Brain pericyte (primary cell): ENCODE measurements around the gene PDLIM7.

Experiments
- DNase-seq: peaks from one replicate; pipeline ENCODE4 v3.0.0-alpha.2; 2012; ENCODE audit warnings: low read depth, low spot score

PDLIM7 gene

DNA sequence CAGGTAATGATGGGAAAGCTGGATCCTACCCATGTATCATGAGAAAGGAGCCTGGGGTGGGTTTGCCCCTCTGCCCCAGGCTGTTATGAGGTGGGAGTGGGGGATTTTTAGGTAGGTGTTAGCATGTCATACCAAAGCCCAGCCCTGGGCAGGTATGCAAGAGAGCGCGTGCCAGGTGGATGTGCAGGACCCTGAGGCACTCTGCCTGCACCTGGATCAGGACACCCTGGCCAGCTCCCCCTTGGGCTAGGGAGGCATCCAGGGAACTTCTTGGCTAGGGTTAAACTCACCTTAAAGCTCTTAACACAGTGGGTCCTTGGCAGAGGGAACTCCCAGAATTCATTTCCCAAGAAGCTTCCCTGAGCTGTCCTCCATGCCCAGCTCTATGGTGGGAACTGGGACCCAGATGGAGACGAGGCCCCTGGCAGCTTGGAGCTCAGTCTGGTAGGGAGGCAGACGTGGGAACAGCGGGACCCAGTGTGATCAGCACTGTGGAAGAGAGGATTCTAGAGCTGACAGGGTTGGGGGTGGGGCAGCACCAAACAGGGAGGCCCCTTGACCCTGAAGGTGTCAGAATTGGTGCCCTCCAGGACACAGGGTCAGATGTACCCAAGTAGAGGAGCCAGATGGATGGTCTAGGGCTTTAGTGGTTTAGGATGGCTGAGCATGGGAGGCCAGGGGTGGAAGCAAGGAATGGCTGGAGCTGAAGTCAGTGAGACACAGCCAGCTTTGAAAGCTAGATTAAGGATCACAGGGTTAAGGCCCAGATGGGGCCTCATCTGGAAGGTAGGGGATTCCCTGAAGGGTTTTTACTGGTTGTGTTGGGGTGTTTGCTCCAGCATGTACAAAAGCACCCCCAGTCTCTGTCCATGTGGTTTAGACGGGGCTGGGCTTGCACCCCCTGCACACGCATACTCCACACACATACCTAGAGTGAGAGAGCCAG, 53.0 kb downstream of the PDLIM7 start:
- DNase-seq, result no peak

DNA sequence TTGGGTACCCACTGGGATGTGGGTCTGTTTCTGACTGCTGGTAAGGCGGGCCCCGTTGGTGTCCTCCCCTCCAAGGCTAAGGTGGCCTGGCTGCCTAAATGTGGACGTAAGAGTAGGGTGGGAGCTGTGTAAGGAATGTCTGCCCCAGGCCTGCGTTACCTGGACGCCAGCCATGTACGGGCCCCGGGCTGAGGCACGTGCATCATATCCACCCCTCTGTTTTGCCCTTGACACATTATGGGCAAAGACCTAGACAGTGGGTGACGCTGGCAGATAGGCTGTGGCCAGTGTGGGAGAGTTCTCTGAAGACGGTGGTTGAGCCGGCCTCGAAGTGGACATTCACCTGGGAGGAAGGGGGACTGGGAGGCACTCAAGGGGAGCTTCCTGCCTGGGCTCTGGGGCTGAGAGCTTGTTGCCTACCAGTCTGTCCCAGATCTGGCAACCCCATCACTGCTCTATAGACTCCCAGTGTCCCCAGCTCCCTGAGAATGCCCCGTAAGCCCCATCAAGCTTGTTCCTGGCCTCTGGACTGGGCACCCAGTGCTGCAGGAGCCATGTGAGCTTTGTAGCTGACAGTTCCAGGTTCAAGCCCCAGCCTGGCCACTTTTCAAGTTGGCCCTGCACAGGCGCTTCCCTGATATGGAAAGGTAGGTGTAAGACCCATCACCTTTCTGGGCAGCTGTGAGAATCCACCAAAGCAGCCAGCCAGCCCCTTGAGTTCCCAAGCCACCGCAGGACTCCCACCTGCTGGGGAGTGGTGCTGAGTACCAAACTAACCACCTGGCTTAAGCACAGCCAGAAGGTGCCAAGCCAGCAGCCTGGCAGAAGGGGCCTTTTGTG, 54.0 kb downstream of the PDLIM7 start:
- DNase-seq, result no peak

DNA sequence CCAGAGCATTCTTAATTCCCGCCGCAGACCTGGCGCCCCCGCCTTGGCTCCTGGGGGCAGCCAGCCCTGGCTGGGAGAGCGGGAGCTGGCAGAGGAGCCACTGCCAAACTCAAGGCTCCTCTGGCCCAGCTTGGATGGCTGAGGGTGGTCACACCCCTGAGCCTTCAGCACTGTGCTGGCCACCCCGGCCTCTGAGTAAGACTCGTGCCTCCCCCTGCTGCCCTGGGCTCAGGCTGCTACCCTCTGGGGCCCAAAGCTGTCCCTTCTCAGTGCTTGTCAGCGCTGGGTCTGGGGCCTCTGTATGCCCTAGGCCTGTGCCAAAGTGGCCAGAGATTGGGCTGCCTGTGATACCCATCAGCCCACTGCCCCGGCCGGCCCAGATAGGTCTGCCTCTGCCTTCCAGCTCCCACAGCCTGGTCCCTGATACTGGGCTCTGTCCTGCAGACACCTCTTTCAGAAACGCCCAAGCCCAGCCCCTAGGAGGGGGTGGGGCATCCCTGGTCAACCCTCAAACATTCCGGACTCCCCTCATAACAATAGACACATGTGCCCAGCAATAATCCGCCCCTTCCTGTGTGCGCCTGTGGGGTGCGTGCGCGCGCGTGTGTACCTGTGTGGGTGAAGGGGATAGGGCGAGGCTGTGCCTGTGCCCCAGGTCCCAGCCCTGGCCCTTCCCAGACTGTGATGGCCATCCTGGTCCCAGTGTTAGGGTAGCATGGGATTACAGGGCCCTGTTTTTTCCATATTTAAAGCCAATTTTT, 55.2 kb downstream of the PDLIM7 start:
- no peak for DNase-seq

DNA sequence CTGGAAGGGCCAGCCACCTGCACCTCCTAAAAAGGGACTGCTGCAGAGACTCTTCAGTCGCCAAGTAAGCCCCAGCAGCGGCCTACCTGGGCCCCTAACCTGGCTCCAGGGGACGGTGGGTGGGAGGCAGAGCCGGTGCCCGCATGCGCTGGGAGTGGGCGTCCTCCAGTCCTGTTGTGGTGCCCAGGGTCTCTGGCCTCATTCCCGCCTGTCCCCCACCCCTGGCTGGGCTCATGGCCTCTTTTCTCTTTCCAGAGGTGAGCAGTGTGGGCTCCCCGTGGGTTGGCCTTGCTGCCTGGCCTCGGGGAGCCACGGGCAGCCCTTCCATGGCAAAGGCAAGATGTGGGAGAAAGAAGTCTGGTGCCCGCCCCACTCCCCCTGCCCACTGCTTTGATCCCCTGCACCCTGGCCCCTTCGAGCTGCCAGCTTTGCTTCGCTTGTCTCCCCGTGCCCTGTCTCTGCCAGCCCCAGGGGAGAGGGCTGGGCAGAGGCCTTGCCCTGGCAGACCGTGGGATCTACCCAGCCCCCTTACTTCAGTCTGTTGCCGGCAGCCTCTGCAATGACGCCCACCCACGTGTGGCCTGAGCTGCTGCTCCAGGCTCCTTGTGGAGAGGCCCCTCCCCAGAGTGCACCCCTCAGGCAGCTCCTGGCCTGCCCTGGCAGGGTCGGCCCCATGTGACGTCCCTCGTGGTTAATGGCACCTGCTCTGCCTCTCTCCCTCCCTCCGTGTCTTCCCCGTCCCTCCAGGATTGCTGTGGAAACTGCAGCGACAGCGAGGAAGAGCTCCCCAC, 56.2 kb downstream of the PDLIM7 start:
- DNase-seq, result no peak

DNA sequence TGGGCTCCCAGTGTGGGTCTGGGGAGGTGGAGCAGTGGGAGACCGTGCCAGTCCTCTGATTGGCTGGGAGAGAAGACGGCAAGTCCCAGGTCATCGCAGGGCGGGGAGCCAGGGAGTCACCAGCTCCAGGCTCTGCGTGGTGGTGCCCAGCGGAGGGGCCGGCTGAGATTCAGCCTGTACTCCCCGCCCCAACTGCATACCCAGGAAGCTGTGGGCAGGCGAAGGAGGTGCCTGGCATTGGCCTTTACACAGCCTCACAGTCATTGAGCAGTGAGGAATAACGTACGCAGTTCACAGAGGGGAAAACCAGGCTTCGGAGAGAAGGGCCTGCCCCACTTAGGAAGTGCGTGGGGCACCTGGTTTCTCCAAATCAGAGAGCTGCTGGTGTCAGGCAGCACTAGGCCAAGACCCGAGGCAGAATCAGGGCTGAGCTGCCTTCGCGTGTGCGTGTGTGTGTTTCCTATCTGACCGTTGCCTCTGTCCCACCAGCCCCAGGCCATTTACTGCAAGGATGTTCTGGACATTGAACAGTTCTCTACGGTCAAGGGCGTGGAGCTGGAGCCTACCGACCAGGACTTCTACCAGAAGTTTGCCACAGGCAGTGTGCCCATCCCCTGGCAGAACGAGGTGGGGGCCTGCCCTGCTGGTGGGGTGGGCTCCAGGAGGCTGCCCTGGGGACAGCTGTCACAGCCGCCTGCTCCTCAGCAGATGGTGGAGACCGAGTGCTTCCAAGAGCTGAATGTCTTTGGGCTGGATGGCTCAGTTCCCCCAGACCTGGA, 57.0 kb downstream of the PDLIM7 start:
- no peak for DNase-seq

DNA sequence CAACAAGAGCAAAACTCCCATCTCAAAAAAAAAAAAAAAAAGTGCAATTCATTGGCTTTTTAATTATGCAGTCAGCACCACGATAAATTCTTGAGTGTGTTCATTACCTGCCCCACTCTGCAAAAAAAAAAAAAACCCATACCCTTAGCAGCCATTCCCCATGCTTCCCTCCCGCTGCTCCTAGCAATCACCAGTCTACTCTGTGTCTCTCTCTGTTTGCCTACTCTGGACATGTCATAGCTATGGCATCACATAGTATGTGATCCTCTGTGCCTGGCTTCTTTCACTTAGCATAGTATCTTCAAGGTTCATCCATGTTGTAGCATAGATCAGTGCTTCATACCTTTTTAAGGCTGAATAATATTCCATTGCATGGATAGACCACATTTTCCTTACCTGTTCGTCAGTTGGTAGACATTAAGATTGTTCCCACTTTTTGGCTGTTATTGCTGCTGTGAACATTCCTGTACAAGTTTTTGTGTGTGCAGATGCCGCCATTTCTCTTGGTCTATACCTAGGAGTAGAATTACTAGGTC, 57.8 kb downstream of the PDLIM7 start:
- DNase-seq, result no peak

DNA sequence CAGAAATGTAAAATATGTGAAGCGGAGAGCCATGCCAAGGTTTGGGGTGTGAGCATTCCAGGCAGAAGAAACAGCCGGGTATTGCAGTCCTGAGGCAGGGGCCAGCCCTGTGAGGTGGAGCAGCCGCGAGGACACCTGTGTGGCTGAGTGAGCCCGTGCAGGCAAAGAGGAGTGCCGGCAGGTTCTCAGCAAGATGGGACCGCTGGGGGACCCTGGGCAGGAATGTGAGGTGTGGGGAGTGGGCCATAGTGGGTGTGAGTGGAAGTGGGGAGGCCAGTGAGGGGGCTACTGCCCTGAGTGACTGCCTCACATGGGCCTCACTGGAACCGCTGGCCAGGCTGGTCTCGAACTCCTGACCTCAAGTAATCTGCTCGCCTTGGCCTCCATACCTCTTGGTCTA, 58.9 kb downstream of the PDLIM7 start:
- no peak for DNase-seq

DNA sequence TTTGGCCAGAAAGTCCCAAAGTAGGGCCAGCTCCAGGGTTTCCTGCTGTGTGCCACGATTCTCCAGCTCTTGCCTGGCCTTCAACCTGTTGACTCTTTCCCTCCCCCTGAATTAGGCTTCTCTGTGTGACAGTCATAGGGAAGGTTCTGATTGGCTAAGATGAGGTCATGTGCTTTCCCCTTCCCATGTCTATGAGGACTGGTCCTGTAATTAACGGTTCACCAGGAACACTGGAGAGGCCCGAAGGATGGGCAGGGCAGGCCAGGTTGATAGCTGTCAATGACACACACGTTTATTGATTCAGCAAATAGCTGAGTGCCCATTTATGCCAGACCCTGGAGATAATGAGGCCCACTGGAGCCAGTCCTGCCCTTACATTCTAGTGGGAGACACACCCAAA, 59.8 kb downstream of the PDLIM7 start:
- no peak for DNase-seq

DNA sequence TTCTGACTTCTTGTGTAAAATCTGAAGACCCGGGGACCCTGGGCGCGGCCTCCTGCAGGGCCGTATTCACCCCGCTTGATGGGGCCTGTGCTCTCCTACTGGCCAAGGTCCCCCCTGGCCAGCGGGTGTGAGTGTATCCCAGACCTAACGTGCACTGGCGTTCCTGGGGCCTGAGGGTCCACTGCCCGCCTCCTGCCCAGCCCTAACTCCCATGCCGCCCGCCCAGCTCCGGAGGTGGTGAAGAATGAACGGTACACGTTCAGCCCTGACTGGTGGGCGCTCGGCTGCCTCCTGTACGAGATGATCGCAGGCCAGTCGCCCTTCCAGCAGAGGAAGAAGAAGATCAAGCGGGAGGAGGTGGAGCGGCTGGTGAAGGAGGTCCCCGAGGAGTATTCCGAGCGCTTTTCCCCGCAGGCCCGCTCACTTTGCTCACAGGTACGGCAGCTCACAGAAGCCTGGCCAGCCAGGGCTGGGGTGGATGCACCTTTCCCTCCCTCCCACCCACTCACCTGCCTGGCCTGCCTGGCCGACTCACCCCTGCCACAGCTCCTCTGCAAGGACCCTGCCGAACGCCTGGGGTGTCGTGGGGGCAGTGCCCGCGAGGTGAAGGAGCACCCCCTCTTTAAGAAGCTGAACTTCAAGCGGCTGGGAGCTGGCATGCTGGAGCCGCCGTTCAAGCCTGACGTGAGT, 61.4 kb downstream of the PDLIM7 start:
- DNase-seq, result no peak

DNA sequence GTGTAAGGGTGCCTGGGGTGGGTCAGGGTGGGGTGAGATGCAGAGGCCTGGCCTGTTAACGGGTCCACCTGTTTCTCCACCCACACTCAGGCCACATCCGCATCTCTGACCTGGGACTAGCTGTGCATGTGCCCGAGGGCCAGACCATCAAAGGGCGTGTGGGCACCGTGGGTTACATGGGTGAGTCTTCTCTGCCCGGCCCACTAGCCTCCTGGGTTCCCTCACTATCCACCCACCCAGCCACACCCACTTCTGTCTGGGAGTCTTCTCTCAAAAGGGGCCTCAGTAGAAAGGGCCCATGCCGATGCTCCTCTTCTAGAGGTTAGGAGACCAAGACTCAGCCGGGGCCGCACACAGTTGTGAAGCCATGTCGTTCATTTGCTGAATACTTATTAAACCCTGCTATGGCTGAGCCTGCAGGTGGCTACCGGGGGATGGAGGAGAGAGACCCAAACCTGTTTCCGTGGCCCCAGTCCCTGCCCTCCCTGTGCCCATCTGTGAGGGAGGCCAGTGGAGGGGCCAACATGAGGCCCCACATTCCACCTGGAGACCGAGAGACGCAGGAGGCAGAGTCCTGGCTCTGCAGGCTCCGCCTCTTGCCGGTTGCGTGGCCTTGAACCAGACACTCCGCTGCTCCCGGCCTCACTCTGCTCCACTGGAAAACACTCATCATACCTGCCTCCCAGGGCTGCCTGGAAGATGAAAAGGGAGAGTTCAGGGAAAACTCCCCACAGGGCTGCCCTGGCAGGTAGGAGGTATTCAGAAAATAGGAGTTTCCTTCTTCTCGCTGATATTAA, 62.3 kb downstream of the PDLIM7 start:
- no peak for DNase-seq

DNA sequence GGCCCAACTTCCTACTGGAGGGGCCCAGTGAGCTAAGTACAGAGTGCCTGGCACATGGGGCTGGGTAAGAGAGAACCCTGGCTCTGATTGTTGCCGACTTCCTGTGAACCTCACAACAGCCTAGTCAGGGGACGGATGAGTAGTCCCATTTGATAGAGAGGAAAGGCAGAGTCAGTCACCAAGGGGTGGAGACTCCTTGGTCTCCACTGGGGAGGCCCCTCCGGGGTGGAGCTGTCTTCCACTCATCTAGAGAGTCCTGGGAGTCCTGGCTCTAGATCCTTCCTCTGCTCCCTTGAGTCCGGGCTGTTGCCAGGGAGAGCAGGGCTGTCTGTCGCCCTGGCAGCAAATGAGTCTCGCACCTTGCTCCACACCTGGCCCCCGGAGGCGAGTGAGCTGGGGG, 63.0 kb downstream of the PDLIM7 start:
- DNase-seq, result no peak

DNA sequence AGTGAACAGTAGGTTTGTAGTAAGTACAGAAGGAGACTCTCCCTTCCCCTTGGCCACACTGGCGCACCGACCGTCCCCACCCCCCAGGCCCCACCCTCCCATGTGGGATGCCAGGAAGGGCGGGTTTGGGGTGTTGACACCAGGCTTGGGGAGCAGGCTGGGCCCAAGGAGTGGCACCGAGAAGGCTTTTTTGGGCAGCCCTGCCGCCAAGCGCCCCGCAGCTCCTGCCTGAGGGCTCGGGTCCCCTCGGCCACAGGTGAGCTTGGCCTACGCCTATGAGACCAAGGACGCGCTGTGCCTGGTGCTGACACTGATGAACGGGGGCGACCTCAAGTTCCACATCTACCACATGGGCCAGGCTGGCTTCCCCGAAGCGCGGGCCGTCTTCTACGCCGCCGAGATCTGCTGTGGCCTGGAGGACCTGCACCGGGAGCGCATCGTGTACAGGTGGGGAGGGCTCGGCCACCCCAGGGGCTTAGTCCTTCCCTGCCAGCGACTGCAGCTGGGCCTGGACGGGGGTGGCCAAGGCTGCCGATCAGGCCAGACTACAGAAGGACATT, 63.7 kb downstream of the PDLIM7 start:
- DNase-seq, result no peak
